Endothelial cell of umbilical vein (primary cell): ENCODE measurements around the gene FLACC1. TPM values are rescaled to one million over a fixed set of nuclear protein-coding genes. Genes with fewer than 3 reads are reported as not detected.
"Not testable (repeated sequence)": the region's sequence is repeated elsewhere in the genome, so short reads cannot be mapped to it uniquely, and the experiment has no call there.

ENCODE experiments used
- BruUV-seq: library from RNA; stranded (reverse); fragments of 400-500 nt; replicated peaks from 2 replicates; lab custom pipeline; 2021; lab: Mats Ljungman, UMichigan
- CTCF ChIA-PET: fragments of 300-600, 350-600 bp; sonication (Branson Sonifier 250); formaldehyde crosslinking; loops from one replicate; lab custom pipeline; 2021; ENCODE audit warnings: antibody characterized with exemption, inconsistent platforms; lab: Charles Lee
- POLR2A ChIA-PET: fragments of 300-600, 350-600 bp; sonication (Branson Sonifier 250); formaldehyde crosslinking; loops from one replicate; lab custom pipeline; 2021; ENCODE audit warnings: antibody characterized with exemption, inconsistent platforms; lab: Charles Lee
- DNase-seq: peaks from one replicate; pipeline ENCODE4 v3.0.0-alpha.2; 2011; ENCODE audit warnings: low read depth, low spot score
- FAIRE-seq: peaks from 2 replicates; lab custom pipeline; 2011; peaks lifted over from hg19 to GRCh38; lab: Jason Lieb, UNC
- H2AFZ ChIP-seq: 2 replicates; pipeline ENCODE4 v1.6.0; 2012; ENCODE audit warnings: low read depth, low read length, control low read depth, inconsistent platforms
- H3K27ac ChIP-seq: 2 replicates; pipeline ENCODE4 v1.5.1; 2011; ENCODE audit warnings: low read depth, mild to moderate bottlenecking, control low read depth, low read length, moderate library complexity; ENCODE audit not compliant: insufficient read depth
- H3K27me3 ChIP-seq, 2 experiments: 2 replicates each; pipeline versions ENCODE4 v1.6.0 to v1.6.1; 2011; ENCODE audit warnings: low read length in 2 of 2, mixed read lengths in 1 of 2; ENCODE audit not compliant: control insufficient read depth in 2 of 2, insufficient read depth in 2 of 2
- H3K36me3 ChIP-seq, 2 experiments: 2 replicates in 1 of 2; 3 replicates in 1 of 2; pipeline ENCODE4 v1.5.1; 2011; ENCODE audit warnings: low read length in 2 of 2, mild to moderate bottlenecking in 1 of 2, moderate library complexity in 1 of 2; ENCODE audit not compliant: control insufficient read depth in 2 of 2, insufficient read depth in 2 of 2; ENCODE audit errors: extremely low read depth in 1 of 2
- H3K4me1 ChIP-seq: 3 replicates; pipeline ENCODE4 v1.5.1; 2011; ENCODE audit warnings: mild to moderate bottlenecking, low read length; ENCODE audit not compliant: control insufficient read depth, insufficient read depth; ENCODE audit errors: extremely low read depth
- H3K4me2 ChIP-seq: 2 replicates; pipeline ENCODE4 v1.6.1; 2011; ENCODE audit warnings: low read length, control low read depth, mixed read lengths; ENCODE audit not compliant: insufficient read depth
- H3K4me3 ChIP-seq, 3 experiments: fragments of 200-600 bp in 1 of 3; sonication (generic), shearing (Covaris generic) in 1 of 3; replicated peaks in 1 of 3; 2 replicates each; pipeline ENCODE4 v1.5.1; 2011 to 2016; ENCODE audit warnings: control low read depth in 3 of 3, low read length in 3 of 3, mild to moderate bottlenecking in 2 of 3, inconsistent platforms in 1 of 3, low read depth in 1 of 3, moderate library complexity in 1 of 3; ENCODE audit not compliant: insufficient read depth in 1 of 3
- H3K79me2 ChIP-seq: 2 replicates; pipeline ENCODE4 v1.6.0; 2012; ENCODE audit warnings: low read length, inconsistent platforms; ENCODE audit not compliant: control insufficient read depth, insufficient read depth
- H3K9ac ChIP-seq: replicated peaks from 2 replicates; pipeline ENCODE3; 2011; ENCODE audit warnings: low read length, control low read depth; ENCODE audit not compliant: insufficient read depth; ENCODE audit errors: extremely low read depth
- H3K9me1 ChIP-seq: replicated peaks from 3 replicates; pipeline ENCODE4 v1.6.0; 2011; ENCODE audit warnings: mild to moderate bottlenecking, low read length; ENCODE audit not compliant: control insufficient read depth, insufficient read depth; ENCODE audit errors: extremely low read depth
- H3K9me3 ChIP-seq: replicated peaks from 2 replicates; pipeline ENCODE4 v1.5.1; 2012; ENCODE audit warnings: low read length, inconsistent platforms; ENCODE audit not compliant: control insufficient read depth, insufficient read depth
- H4K20me1 ChIP-seq: replicated peaks from 2 replicates; pipeline ENCODE3; 2011; ENCODE audit warnings: mild to moderate bottlenecking, low read length; ENCODE audit not compliant: control insufficient read depth, insufficient read depth; ENCODE audit errors: extremely low read depth
- GATA2 ChIP-seq: IDR thresholded peaks from 2 replicates; pipeline ENCODE4 v1.7.0; 2011; ENCODE audit warnings: low read depth, mild to moderate bottlenecking, moderate library complexity, mixed read lengths, low read length; ENCODE audit not compliant: insufficient read length, insufficient read depth
- JUN ChIP-seq: IDR thresholded peaks from 2 replicates; pipeline ENCODE4 v1.6.1; 2011; ENCODE audit warnings: borderline replicate concordance, low read depth; ENCODE audit not compliant: insufficient read length, insufficient read depth
- MAX ChIP-seq: IDR thresholded peaks from 2 replicates; pipeline ENCODE4 v1.6.1; 2011; ENCODE audit not compliant: insufficient read depth, insufficient read length
- MYC ChIP-seq: IDR thresholded peaks from one replicate; pipeline ENCODE4 v1.6.1; 2011; ENCODE audit warnings: mild to moderate bottlenecking, low read depth, low read length
- dilution Hi-C: fragments of 300-500 bp; cut with MboI; formaldehyde crosslinking; loops from one replicate; pipeline ENCODE4 v1.15.0; 2019; ENCODE audit warnings: low sequenced_read_pairs; ENCODE audit not compliant: extremely low pct_ligation_motif_present
- intact Hi-C: fragments of 100-400 bp; cut with micrococcal nuclease; formaldehyde crosslinking; loops from one replicate; pipeline ENCODE4 v1.10.0; 2022
- polyA plus RNA-seq, 4 experiments: library from polyadenylated mRNA; depleted of rRNA in 3 of 4; stranded (reverse) in 3 of 4; unstranded in 1 of 4; fragments of >200 nt; gene quantifications; 2 replicates each; pipeline versions ENCODE4 v1.2.1 to v1.2.3, GENCODE V29; 2011 to 2012; ENCODE audit warnings: missing spikeins in 1 of 4
- total RNA-seq: library from RNA; stranded (reverse); gene quantifications from 2 replicates; pipeline ENCODE4 v1.2.3, GENCODE V29; 2021

The FLACC1 gene
- total and polyA plus RNA-seq, 2 donors (not counting 3 experiments of a cell fraction or from before 2014, with no cell fraction given), result 0.11 to 1.4 TPM

GRCh38 chr2:201298462-201299052, 58.6 kb downstream of the FLACC1 start:
- intact Hi-C loops, result no loop called here
- Histone ChIP-seq H3K4me1 (no peaks in the 10 kb centered on the region), H3K27ac (no peak overlapping the region), H2AFZ (no peak overlapping the region), H3K4me2 (no peak overlapping the region), H3K9ac (no peak overlapping the region), H3K79me2 (no peaks in the 10 kb centered on the region), H3K4me3 (no peak overlapping the region), H3K9me3 (no peaks in the 10 kb centered on the region), H3K36me3 (no peaks in the 10 kb centered on the region), H3K27me3 (no peaks in the 10 kb centered on the region), H3K9me1 (no peaks in the 10 kb centered on the region), H4K20me1 (no peaks in the 10 kb centered on the region)
- dilution Hi-C loops, result no loop called here
- TF ChIP-seq JUN, result no peak
- TF ChIP-seq GATA2, result no peak
- no peak for TF ChIP-seq MAX
- TF ChIP-seq MYC, result no peak
- BruUV-seq, result no TSS peak
- DNase-seq (no peak), FAIRE-seq (no peak)
- ChIA-PET POLR2A (no interaction called here), CTCF (interaction anchor here (0.9 to 2.2 kb wide), 9 partner anchors 9 to 299 kb away, joined by 3 to 8 read pairs (median 4); no protein-coding TSS in a partner anchor)

GRCh38 chr2:201290457-201291148, 66.5 kb downstream of the FLACC1 start:
- BruUV-seq, result not testable (repeated sequence)

More at GRCh38 chr2:201290457-201291148, 66.5 kb downstream of the FLACC1 start:
- H3K9me3 ChIP-seq, intact Hi-C loops, POLR2A ChIA-PET, H3K27me3 ChIP-seq, H3K9me1 ChIP-seq, H4K20me1 ChIP-seq, H3K36me3 ChIP-seq, dilution Hi-C loops, DNase-seq, H2AFZ ChIP-seq, H3K27ac ChIP-seq, H3K9ac ChIP-seq, H3K79me2 ChIP-seq, H3K4me2 ChIP-seq, FAIRE-seq, H3K4me1 ChIP-seq, H3K4me3 ChIP-seq: not testable (repeated sequence)
- CTCF ChIA-PET, result interaction anchor here (2.1 kb wide), 1 partner anchor 9 kb away, joined by 8 read pairs; no protein-coding TSS in a partner anchor
